Activated naive CD8-positive, alpha-beta T cell treated with anti-CD3 and anti-CD28 coated beads, Interleukin-2, amount 50 U/mL, for 24 hours (primary cell): ENCODE measurements around the gene CEP170B.
"Not testable (repeated sequence)": the region's sequence is repeated elsewhere in the genome, so short reads cannot be mapped to it uniquely, and the experiment has no call there.

Experiments
- ATAC-seq: fragments of 150-1000 bp; cut with Tn5 transposase; one replicate; pipeline ENCODE4 v1.10.0; 2021
- DNase-seq: peaks from one replicate; pipeline ENCODE4 v3.0.0; 2021
- H3K27ac Mint-ChIP-seq: one replicate; pipeline ENCODE4 v1.8.0; 2021; ENCODE audit warnings: mild to moderate bottlenecking, mixed read lengths
- H3K27me3 Mint-ChIP-seq: one replicate; pipeline ENCODE4 v1.8.0; 2021; ENCODE audit warnings: mixed read lengths
- H3K36me3 Mint-ChIP-seq: one replicate; pipeline ENCODE4 v1.8.0; 2021; ENCODE audit warnings: low read depth, mixed read lengths
- H3K4me1 Mint-ChIP-seq: one replicate; pipeline ENCODE4 v1.8.0; 2021; ENCODE audit warnings: mixed read lengths
- H3K4me3 Mint-ChIP-seq: one replicate; pipeline ENCODE4 v1.8.0; 2021; ENCODE audit warnings: mild to moderate bottlenecking, moderate library complexity, mixed read lengths
- H3K9me3 Mint-ChIP-seq: one replicate; pipeline ENCODE4 v1.8.0; 2021; ENCODE audit warnings: mixed read lengths

Gene CEP170B

DNA sequence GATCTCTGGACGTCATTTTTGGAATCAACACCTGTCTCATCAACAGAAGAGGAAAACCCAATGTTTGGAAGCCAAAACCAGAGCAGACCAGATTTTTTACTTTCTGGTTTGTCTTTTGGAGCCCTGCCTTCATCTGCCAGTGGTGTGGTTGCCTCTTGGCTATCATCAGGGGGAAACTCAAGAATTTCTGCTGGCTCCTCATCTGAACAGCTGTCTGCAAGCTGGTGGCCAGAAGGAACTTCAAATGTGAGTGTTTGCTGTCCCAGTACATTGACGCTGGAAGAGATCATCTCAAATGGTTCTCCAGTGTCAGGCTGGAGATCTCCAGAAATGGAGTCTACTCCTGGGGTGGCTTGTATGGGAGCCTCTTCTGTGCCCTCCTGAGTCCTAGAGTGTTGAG lies 73.4 kb downstream of the CEP170B start:
- peaks cover 3% of the 10 kb centered on the region for H3K4me1 Mint-ChIP-seq
- peaks cover 10% of the 10 kb centered on the region for H3K27me3 Mint-ChIP-seq
- DNase-seq: no peak
- H3K27ac Mint-ChIP-seq: no peak overlapping the region
- H3K36me3 Mint-ChIP-seq: no peaks in the 10 kb centered on the region
- H3K4me3 Mint-ChIP-seq: no peak overlapping the region
- H3K9me3 Mint-ChIP-seq: no peaks in the 10 kb centered on the region
- ATAC-seq: no peak

DNA sequence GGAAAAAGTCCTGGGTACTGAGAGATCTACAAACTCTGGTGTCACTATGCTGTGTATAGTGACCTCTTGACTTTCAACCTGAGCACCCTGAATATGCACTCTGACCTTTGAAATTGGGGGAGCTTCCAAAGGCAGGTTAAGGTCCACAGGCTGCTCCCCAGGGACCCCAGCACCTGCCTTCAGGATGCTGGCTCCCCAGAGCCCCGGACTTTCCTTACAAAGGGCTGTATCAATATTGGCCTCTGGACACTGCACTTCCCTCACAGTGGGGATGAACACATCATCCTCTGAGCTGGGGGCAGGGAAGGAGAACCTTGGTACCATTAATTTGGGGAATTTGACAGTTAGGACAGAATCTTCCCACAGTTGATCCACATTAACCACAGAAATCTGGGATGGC lies 73.9 kb downstream of the CEP170B start:
- Mint-ChIP-seq H3K27me3 (peaks cover 10% of the 10 kb centered on the region), H3K4me3 (no peak overlapping the region), H3K27ac (no peak overlapping the region), H3K9me3 (no peaks in the 10 kb centered on the region), H3K36me3 (no peaks in the 10 kb centered on the region), H3K4me1 (peaks cover 3% of the 10 kb centered on the region)
- DNase-seq (no peak), ATAC-seq (no peak)

DNA sequence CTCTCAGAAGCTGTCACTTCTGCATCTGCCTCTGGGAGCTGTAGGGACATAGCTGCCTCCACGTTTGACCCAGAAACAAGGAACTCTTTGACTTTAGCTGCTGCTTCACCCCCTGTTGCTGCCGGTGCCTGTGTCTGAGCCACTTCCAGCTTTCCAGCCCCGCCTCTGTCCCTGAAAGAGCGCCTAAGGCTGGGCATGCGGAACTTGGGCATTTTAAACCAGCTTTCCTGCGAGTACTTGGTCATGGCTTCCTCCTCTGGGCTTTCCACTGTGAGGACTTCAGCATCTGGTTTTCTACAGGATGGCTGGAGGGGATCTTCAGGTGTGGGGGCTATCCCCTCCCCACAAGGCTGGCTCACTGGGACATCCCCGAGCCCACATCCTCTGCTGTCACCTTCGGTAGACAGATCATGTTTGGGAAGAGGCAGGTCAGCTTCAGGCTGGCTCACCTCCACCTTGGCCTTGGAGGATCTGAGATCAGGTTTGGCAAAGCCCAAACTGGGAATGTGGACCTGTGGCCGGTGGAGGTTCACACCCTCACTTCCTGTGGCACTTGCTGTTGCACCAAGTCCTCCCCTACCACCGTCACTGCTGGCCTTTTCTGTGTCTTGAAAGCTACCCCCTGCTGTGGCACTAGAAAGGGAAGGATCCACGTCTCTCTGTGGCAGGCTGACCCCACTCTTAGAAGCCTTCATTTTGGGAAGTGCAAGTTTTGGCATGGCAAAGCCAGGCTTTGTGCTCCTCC lies 74.8 kb downstream of the CEP170B start:
- no peak for ATAC-seq
- peaks cover 4% of the 10 kb centered on the region for H3K27me3 Mint-ChIP-seq
- H3K9me3 Mint-ChIP-seq: no peaks in the 10 kb centered on the region
- no peak overlapping the region for H3K4me3 Mint-ChIP-seq
- H3K36me3 Mint-ChIP-seq: no peaks in the 10 kb centered on the region
- no peak for DNase-seq
- H3K4me1 Mint-ChIP-seq: no peaks in the 10 kb centered on the region
- H3K27ac Mint-ChIP-seq: no peak overlapping the region

DNA sequence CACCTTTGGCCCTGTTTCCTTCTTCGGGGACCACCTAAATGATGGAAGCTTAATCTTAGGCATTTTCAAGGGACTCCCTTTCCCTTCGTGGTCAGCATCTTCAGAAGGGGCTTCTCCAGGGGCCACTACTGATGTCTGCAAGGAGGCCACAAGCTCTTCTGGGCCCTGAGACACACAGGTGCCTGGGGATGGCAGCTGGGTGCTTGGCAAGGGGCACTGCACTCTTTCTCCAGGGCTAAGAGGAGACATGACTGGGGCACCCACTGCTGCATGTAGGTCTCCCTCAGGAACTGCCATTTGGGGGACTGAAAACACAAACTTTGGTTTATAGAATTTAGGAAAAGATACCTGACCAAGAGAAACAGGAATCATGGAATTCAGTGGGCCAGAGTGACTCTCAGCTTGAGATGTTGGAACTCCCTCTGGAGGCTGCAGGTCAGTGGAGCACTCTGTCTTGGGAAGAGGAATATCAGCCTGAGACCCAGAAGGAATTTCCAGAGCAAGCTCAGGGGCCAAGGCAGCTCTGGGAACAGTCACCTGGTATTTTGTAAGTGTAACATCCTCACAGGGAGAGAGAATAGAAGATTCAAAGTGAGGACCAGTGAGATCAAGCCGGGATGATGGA lies 75.6 kb downstream of the CEP170B start:
- Mint-ChIP-seq H3K9me3 (no peaks in the 10 kb centered on the region), H3K27ac (no peak overlapping the region), H3K4me3 (no peak overlapping the region), H3K4me1 (no peaks in the 10 kb centered on the region), H3K27me3 (peaks cover 4% of the 10 kb centered on the region), H3K36me3 (no peaks in the 10 kb centered on the region)
- ATAC-seq (no peak), DNase-seq (no peak)

DNA sequence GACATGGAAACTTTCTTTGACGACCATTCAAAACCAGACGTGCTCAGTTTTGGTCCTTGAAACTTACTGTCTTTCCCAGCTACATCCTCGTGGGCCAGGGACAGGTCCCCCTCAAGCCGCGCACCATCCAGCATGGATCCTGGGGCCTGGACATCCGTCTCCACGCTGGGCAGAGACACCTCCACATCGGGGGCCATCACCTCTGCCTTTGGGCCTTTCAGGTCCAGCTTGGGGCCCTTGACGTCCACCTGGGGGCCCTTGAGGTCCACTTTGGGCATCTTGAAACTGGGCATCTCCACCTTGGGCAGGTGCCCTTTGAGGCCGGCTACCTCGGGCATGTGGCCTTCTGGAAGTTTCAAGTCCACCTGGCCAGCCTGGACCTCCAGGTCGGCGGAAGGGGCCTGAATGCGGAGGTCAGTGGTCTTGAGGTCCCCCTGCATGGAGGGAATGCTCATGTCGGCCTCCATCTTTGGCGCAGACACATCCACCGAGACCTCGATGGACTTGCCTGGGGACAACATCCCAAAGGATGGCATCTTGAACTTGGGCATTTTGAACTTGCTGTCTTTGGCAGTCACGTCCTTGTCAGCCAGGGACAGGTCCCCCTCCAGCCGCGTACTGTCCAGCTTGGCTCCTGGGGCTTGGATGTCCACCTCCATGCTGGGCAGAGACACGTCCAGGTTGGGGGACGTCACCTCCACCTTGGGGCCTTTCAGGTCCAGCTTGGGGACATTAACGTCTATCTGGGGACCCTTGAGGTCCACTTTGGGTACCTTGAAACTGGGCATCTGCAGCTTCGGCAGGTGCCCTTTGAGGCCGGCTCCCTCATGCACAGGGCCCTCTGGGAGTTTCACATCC lies 76.7 kb downstream of the CEP170B start:
- H3K36me3 Mint-ChIP-seq: no peaks in the 10 kb centered on the region
- no peak overlapping the region for H3K4me3 Mint-ChIP-seq
- no peaks in the 10 kb centered on the region for H3K4me1 Mint-ChIP-seq
- no peak overlapping the region for H3K27ac Mint-ChIP-seq
- no peaks in the 10 kb centered on the region for H3K9me3 Mint-ChIP-seq
- peaks cover 4% of the 10 kb centered on the region for H3K27me3 Mint-ChIP-seq
- ATAC-seq (no peak), DNase-seq (no peak)

DNA sequence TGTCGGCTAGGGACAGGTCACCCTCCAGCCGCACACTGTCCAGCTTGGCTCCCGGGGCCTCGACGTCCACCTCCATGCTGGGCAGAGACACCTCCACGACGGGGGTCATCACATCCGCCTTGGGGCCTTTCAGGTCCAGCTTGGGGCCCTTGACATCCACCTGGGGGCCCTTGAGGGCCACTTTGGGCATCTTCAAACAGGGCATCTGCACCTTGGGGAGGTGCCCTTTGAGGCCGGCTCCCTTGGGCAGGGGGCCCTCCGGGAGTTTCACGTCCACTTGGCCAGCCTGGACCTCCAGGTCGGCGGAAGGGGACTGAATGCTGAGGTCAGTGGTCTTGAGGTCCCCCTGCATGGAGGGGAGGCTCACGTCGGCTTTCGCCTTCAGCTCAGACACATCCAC lies 77.5 kb downstream of the CEP170B start:
- peaks cover 4% of the 10 kb centered on the region for H3K27me3 Mint-ChIP-seq
- no peaks in the 10 kb centered on the region for H3K36me3 Mint-ChIP-seq
- H3K27ac Mint-ChIP-seq: no peak overlapping the region
- no peak overlapping the region for H3K4me3 Mint-ChIP-seq
- DNase-seq (no peak), ATAC-seq (no peak)
- H3K4me1 Mint-ChIP-seq: no peaks in the 10 kb centered on the region
- H3K9me3 Mint-ChIP-seq: no peaks in the 10 kb centered on the region

DNA sequence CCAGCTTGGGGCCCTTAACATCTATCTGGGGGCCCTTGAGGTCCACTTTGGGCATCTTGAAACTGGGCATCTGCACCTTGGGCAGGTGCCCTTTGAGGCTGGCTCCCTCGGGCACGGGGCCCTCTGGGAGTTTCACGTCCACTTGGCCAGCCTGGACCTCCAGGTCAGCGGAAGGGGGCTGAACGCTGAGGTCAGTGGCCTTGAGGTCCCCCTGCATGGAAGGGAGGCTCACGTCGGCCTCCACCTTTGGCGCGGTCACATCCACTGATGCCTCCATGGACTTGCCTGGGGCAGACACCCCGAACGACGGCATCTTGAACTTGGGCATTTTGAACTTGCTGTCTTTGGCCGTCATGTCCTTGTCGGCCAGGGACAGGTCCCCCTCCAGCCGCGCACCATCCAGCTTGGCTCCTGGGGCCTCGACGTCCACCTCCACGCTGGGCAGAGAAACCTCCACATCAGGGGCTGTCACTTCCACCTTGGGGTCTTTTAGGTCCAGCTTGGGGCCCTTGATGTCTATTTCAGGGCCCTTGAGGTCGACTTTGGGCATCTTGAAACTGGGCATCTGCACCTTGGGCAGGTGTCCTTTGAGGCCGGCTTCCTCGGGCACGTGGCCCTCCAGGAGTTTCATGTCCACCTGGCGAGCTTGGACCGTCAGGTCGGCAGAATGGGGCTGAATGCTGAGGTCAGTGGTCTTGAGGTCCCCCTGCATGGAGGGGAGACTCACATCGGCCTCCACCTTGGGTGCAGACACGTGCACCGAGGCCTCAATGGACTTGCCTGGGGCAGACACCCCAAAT lies 78.3 kb downstream of the CEP170B start:
- not testable (repeated sequence) for H3K9me3 Mint-ChIP-seq, H3K4me3 Mint-ChIP-seq, H3K36me3 Mint-ChIP-seq, H3K27ac Mint-ChIP-seq, DNase-seq, H3K27me3 Mint-ChIP-seq, ATAC-seq, H3K4me1 Mint-ChIP-seq

DNA sequence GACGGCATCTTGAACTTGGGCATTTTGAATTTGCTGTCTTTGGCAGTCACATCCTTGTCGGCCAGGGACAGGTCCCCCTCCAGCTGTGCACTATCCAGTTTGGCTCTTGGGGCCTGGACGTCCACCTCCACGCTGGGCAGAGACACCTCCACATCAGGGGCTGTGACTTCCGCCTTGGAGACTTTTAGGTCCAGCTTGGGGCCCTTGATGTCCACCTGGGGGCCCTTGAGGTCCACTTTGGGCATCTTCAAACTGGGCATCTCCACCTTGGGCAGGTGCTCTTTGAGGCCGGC lies 78.9 kb downstream of the CEP170B start:
- DNase-seq, ATAC-seq, H3K27ac Mint-ChIP-seq, H3K27me3 Mint-ChIP-seq, H3K9me3 Mint-ChIP-seq, H3K4me1 Mint-ChIP-seq, H3K36me3 Mint-ChIP-seq, H3K4me3 Mint-ChIP-seq: not testable (repeated sequence)

DNA sequence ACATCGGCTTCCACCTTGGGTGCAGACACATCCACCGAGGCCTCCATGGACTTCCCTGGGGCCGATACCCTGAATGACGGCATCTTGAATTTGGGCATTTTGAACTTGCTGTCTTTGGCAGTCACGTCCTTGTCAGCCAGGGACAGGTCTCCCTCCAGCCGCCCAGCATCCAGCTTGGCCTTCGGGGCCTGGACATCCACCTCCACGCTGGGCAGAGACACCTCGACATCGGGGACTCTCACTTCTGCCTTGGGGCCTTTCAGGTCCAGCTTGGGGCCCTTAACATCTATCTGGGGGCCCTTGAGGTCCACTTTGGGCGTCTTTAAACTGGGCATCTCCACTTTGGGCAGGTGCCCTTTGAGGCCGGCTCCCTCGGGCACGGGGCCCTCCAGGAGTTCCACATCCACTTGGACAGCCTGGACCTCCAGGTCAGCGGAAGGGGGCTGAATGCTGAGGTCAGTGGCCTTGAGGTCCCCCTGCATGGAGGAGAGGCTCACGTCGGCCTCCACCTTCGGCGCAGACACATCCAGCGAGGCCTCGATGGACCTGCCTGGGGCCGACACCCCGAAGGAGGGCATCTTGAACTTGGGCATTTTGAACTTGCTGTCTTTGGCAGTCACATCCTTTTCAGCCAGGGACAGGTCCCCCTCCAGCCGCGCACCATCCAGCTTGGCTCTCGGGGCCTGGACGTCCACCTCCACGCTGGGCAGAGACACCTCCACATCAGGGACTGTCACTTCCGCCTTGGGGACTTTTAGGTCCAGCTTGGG lies 79.6 kb downstream of the CEP170B start:
- ATAC-seq, H3K36me3 Mint-ChIP-seq, H3K4me1 Mint-ChIP-seq, DNase-seq, H3K27me3 Mint-ChIP-seq, H3K9me3 Mint-ChIP-seq, H3K27ac Mint-ChIP-seq, H3K4me3 Mint-ChIP-seq: not testable (repeated sequence)

DNA sequence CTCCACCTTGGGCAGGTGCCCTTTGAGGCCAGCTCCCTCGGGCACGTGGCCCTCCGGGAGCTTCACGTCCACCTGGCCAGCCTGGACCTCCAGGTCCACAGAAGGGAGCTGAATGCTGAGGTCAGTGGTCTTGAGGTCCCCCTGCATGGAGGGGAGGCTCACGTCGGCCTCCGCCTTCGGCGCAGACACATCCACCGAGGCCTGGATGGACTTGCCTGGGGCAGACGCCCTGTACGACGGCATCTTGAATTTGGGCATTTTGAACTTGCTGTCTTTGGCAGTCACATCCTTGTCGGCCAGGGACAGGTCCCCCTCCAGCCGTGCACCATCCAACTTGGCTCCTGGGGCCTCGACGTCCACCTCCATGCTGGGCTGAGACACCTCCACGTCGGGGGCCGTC lies 80.2 kb downstream of the CEP170B start:
- not testable (repeated sequence) for DNase-seq, H3K27me3 Mint-ChIP-seq, H3K4me1 Mint-ChIP-seq, H3K36me3 Mint-ChIP-seq, ATAC-seq, H3K27ac Mint-ChIP-seq, H3K4me3 Mint-ChIP-seq, H3K9me3 Mint-ChIP-seq
